SK-N-DZ (cell line): Measurements from ENCODE around the gene PID1.

Source experiments
- DNase-seq: peaks from one replicate; pipeline ENCODE4 v3.0.0-alpha.2; 2015; ENCODE audit warnings: low spot score

The PID1 gene

GRCh38 chr2:229261599-229261998, 9.5 kb downstream of the PID1 start:
- DNase-seq, result no peak

GRCh38 chr2:229261076-229261475, 10.0 kb downstream of the PID1 start:
- no peak for DNase-seq

GRCh38 chr2:229257985-229258384, 13.1 kb downstream of the PID1 start:
- DNase-seq, result no peak

- DNase-seq, result no peak
These were observed 14.7 kb downstream of the PID1 start for GRCh38 chr2:229256376-229256775.

- no peak for DNase-seq
These were observed 16.9 kb downstream of the PID1 start for GRCh38 chr2:229254206-229254605.

GRCh38 chr2:229252996-229253395, 18.1 kb downstream of the PID1 start:
- DNase-seq, result no peak

GRCh38 chr2:229252280-229252679, 18.8 kb downstream of the PID1 start:
- DNase-seq, result no peak

- no peak for DNase-seq
These were observed 21.6 kb downstream of the PID1 start for GRCh38 chr2:229249536-229249935.

GRCh38 chr2:229246334-229246733, 24.8 kb downstream of the PID1 start:
- no peak for DNase-seq

GRCh38 chr2:229244975-229245374, 26.1 kb downstream of the PID1 start:
- no peak for DNase-seq

- DNase-seq, result no peak
These were observed 27.1 kb downstream of the PID1 start for GRCh38 chr2:229243890-229244560.

- no peak for DNase-seq
These were observed 30.0 kb downstream of the PID1 start for GRCh38 chr2:229240984-229241491.

- DNase-seq, result no peak
These were observed 32.1 kb downstream of the PID1 start for GRCh38 chr2:229239021-229239420.

- no peak for DNase-seq
These were observed 33.8 kb downstream of the PID1 start for GRCh38 chr2:229237270-229237669.

- DNase-seq, result no peak
These were observed 35.8 kb downstream of the PID1 start for GRCh38 chr2:229235131-229235914.

GRCh38 chr2:229231885-229232284, 39.2 kb downstream of the PID1 start:
- DNase-seq, result no peak

GRCh38 chr2:229231328-229231868, 39.7 kb downstream of the PID1 start:
- no peak for DNase-seq

- no peak for DNase-seq
These were observed 40.2 kb downstream of the PID1 start for GRCh38 chr2:229230911-229231310.

- no peak for DNase-seq
These were observed 40.8 kb downstream of the PID1 start for GRCh38 chr2:229230256-229230655.

GRCh38 chr2:229226382-229226781, 44.7 kb downstream of the PID1 start:
- DNase-seq, result no peak

GRCh38 chr2:229223107-229223506, 48.0 kb downstream of the PID1 start:
- no peak for DNase-seq

- no peak for DNase-seq
These were observed 49.4 kb downstream of the PID1 start for GRCh38 chr2:229221641-229222040.

- DNase-seq, result no peak
These were observed 50.8 kb downstream of the PID1 start for GRCh38 chr2:229220254-229220653.
